ENCODE data around the gene GRM2. TPM values are rescaled to one million over a fixed set of nuclear protein-coding genes. Genes with fewer than 3 reads are reported as not detected.

Gene GRM2
- under 1 TPM; under 0.01 TPM for total RNA-seq

GRCh38 chr3:51706788-51707731 is at the start of gene GRM2:
GRM2 (plus strand) TSS chr3:51707068; CDS start chr3:51708984, 1,916 bp downstream.

GRCh38 chr3:51670823-51671733 is 35.8 kb upstream of the GRM2 start, which contains the start of gene TEX264:
TEX264 (plus strand) TSS chr3:51671252; CDS start chr3:51674305, 3,053 bp downstream.

Small RNA genes lying within 50 kb of the gene (small RNA-seq; reads per million reads assigned to genes)
- 16.5 to 44.1 reads per million in 2 donors for gene RNA5SP132

Other genes starting within 250 kb of the GRM2 start
- gene DCAF1, start 207.1 kb upstream of the GRM2 start, total RNA-seq = 10 to 100 TPM; 12.4 to 16.3 TPM
- 10 to 100 TPM; 30.6 to 31.0 TPM for gene RAD54L2, start 168.3 kb upstream of the GRM2 start, total RNA-seq
- 10 to 100 TPM; 77.3 to 78.1 TPM for gene TEX264, start 35.8 kb upstream of the GRM2 start, total RNA-seq
- gene IQCF6, start 72.2 kb downstream of the GRM2 start, total RNA-seq = not detected
- gene IQCF2, start 154.5 kb downstream of the GRM2 start, total RNA-seq = not detected
- not detected for gene IQCF5, start 168.5 kb downstream of the GRM2 start, total RNA-seq
- not detected for gene IQCF1, start 196.3 kb downstream of the GRM2 start, total RNA-seq
- 10 to 100 TPM; 16.2 to 49.3 TPM for gene RRP9, start 234.8 kb downstream of the GRM2 start, total RNA-seq
- 10 to 100 TPM; 10.3 to 14.8 TPM for gene PARP3, start 235.3 kb downstream of the GRM2 start, total RNA-seq
- under 1 TPM in 1 of 2 donors, not detected in 1; under 0.01 TPM for gene GPR62, start 248.3 kb downstream of the GRM2 start, total RNA-seq